HEK293 (cell line): ENCODE data around the gene MMS19.

Experiments
- CTCF ChIP-seq: fragments of 450-650 bp; formaldehyde crosslinking; IDR thresholded peaks from 2 replicates; pipeline ENCODE4 v1.5.1; 2016; ENCODE audit warnings: missing biosample characterization, missing genetic modification characterization
- KLF16 ChIP-seq: fragments of 450-650 bp; formaldehyde crosslinking; IDR thresholded peaks from 2 replicates; pipeline ENCODE4 v1.5.1; 2017; ENCODE audit warnings: missing biosample characterization, missing genetic modification characterization
- KLF9 ChIP-seq: fragments of 450-650 bp; formaldehyde crosslinking; IDR thresholded peaks from 2 replicates; pipeline ENCODE4 v1.5.1; 2016; ENCODE audit warnings: missing biosample characterization, missing genetic modification characterization, low read depth
- YY2 ChIP-seq: fragments of 450-650 bp; formaldehyde crosslinking; IDR thresholded peaks from 2 replicates; pipeline ENCODE4 v1.5.1; 2016; ENCODE audit warnings: missing biosample characterization, missing genetic modification characterization
- ZNF16 ChIP-seq: fragments of 450-650 bp; formaldehyde crosslinking; IDR thresholded peaks from 2 replicates; pipeline ENCODE4 v1.5.1; 2016; ENCODE audit warnings: low read depth, missing biosample characterization, missing genetic modification characterization
- ZNF221 ChIP-seq: fragments of 450-650 bp; formaldehyde crosslinking; IDR thresholded peaks from 2 replicates; pipeline ENCODE4 v1.5.1; 2017; ENCODE audit warnings: missing biosample characterization, missing genetic modification characterization, borderline replicate concordance
- ZNF24 ChIP-seq: fragments of 450-650 bp; formaldehyde crosslinking; IDR thresholded peaks from 2 replicates; pipeline ENCODE4 v1.5.1; 2016; ENCODE audit warnings: missing biosample characterization, missing genetic modification characterization
- ZNF274 ChIP-seq, 2 experiments: fragments of 200-500 bp in 1 of 2; fragments of 450-650 bp in 1 of 2; sonication (Bioruptor generic) in 1 of 2; formaldehyde crosslinking in 1 of 2; IDR thresholded peaks; 2 replicates each; pipeline versions ENCODE4 v1.5.1 to v1.6.1; 2014 to 2016; ENCODE audit warnings: borderline replicate concordance in 1 of 2, inconsistent platforms in 1 of 2, low read length in 1 of 2, missing biosample characterization in 1 of 2, missing genetic modification characterization in 1 of 2
- ZNF670 ChIP-seq: fragments of 450-650 bp; formaldehyde crosslinking; IDR thresholded peaks from 2 replicates; pipeline ENCODE4 v1.5.1; 2016; ENCODE audit warnings: missing biosample characterization, missing genetic modification characterization, low read depth
- TF ChIP-seq, protein P1 (sequence below): fragments of 450-650 bp; formaldehyde crosslinking; IDR thresholded peaks from 2 replicates; pipeline ENCODE4 v1.5.1; 2016; ENCODE audit warnings: missing biosample characterization, missing genetic modification characterization

DNA sequence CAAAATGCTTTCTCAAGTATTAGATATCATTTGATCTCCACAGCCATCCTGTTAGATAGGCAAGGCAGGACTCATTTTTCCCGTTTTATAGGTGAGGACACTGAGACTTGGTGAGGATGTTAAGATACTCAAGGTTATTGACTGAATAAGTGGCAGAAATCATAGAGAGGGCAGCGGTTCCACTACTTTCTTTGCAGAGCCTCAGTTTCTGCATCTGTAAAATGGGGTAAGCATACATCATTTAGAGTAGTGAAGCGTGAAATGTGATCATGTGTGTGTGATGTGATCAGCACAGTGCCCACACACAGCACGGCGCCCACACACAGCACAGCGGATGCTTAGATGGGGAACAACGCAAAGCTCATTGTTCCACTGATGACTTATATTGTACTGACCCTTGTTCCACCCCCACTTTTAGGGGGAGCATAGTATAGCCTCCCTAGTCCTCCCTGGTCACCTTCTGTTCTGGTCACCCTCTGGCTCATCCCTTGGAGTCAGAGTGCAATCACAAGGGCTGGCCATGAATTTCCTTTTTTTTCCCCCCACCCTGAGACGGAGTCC, 11.0 kb upstream of the MMS19 start:
- no peak for TF ChIP-seq ZNF221 (tag by site-specific recombination)
- no peak for TF ChIP-seq KLF16 (tag by site-specific recombination)
- no peak for TF ChIP-seq KLF9
- no peak for TF ChIP-seq YY2 (tag by site-specific recombination)
- no peak for TF ChIP-seq CTCF (tag by site-specific recombination)
- TF ChIP-seq ZNF24 = no peak
- TF ChIP-seq ZNF16 = no peak
- no peak for TF ChIP-seq ZNF670 (tag by site-specific recombination)
- no peak for TF ChIP-seq ZNF274 (IDR thresholded peaks at IDR 0.05; ENCODE audit: low read length)
- TF ChIP-seq ZNF274 (tag by site-specific recombination; IDR thresholded peaks at IDR 0.05; ENCODE audit: borderline replicate concordance) = no peak
- TF ChIP-seq, protein P1, sequence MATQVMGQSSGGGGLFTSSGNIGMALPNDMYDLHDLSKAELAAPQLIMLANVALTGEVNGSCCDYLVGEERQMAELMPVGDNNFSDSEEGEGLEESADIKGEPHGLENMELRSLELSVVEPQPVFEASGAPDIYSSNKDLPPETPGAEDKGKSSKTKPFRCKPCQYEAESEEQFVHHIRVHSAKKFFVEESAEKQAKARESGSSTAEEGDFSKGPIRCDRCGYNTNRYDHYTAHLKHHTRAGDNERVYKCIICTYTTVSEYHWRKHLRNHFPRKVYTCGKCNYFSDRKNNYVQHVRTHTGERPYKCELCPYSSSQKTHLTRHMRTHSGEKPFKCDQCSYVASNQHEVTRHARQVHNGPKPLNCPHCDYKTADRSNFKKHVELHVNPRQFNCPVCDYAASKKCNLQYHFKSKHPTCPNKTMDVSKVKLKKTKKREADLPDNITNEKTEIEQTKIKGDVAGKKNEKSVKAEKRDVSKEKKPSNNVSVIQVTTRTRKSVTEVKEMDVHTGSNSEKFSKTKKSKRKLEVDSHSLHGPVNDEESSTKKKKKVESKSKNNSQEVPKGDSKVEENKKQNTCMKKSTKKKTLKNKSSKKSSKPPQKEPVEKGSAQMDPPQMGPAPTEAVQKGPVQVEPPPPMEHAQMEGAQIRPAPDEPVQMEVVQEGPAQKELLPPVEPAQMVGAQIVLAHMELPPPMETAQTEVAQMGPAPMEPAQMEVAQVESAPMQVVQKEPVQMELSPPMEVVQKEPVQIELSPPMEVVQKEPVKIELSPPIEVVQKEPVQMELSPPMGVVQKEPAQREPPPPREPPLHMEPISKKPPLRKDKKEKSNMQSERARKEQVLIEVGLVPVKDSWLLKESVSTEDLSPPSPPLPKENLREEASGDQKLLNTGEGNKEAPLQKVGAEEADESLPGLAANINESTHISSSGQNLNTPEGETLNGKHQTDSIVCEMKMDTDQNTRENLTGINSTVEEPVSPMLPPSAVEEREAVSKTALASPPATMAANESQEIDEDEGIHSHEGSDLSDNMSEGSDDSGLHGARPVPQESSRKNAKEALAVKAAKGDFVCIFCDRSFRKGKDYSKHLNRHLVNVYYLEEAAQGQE (tag by site-specific recombination) = no peak
